IMR-90 (cell line): ENCODE results near the gene DPCD. TPM values are rescaled to one million over a fixed set of nuclear protein-coding genes. Genes with fewer than 3 reads are reported as not detected.

ENCODE experiments used
- ATAC-seq: fragments of 200-7000 bp; cut with Tn5 transposase; 2 replicates; pipeline ENCODE4 v1.9.1; 2020; ENCODE audit warnings: low read depth, mild to moderate bottlenecking, moderate library complexity
- BruUV-seq: library from RNA; stranded (reverse); fragments of 400-500 nt; replicated peaks from 2 replicates; lab custom pipeline; 2021; lab: Mats Ljungman, UMichigan
- CTCF ChIA-PET: fragments of 300-600 bp; formaldehyde crosslinking; extraction: SDS; loops from one replicate; lab custom pipeline; 2021; ENCODE audit warnings: antibody characterized with exemption; lab: Yijun Ruan, JAX
- POLR2A ChIA-PET: fragments of 300-600 bp; sonication (Branson Sonifier 250); formaldehyde crosslinking; loops from one replicate; lab custom pipeline; 2022; ENCODE audit warnings: antibody characterized with exemption; ENCODE audit not compliant: unreplicated experiment; lab: Charles Lee
- DNase-seq: peaks from one replicate; pipeline ENCODE4 v3.0.0; 2013
- H2AFZ ChIP-seq: replicated peaks from 2 replicates; pipeline ENCODE3; 2013; ENCODE audit warnings: low read length, mild to moderate bottlenecking; ENCODE audit not compliant: poor library complexity
- H2AK5ac ChIP-seq: 2 replicates; pipeline ENCODE4 v1.6.1; 2013; ENCODE audit warnings: low read depth, low read length, inconsistent platforms
- H2AK9ac ChIP-seq: replicated peaks from 2 replicates; pipeline ENCODE3; 2013; ENCODE audit warnings: mild to moderate bottlenecking, low read depth, low read length, moderate library complexity; ENCODE audit not compliant: poor library complexity
- H2BK120ac ChIP-seq: 2 replicates; pipeline ENCODE4 v1.6.1; 2013; ENCODE audit warnings: low read depth, low read length, inconsistent platforms
- H2BK15ac ChIP-seq: 3 replicates; pipeline ENCODE4 v1.6.1; 2013; ENCODE audit warnings: low read depth, low read length, inconsistent platforms
- H2BK20ac ChIP-seq: 2 replicates; pipeline ENCODE4 v1.6.1; 2013; ENCODE audit warnings: low read depth, mild to moderate bottlenecking, inconsistent platforms, low read length, moderate library complexity
- H2BK5ac ChIP-seq: 2 replicates; pipeline ENCODE4 v1.6.1; 2013; ENCODE audit warnings: mild to moderate bottlenecking, low read depth, low read length, inconsistent platforms; ENCODE audit not compliant: poor library complexity, severe bottlenecking
- H3K14ac ChIP-seq: replicated peaks from 2 replicates; pipeline ENCODE4 v1.6.1; 2013; ENCODE audit warnings: low read depth, low read length, inconsistent platforms
- H3K18ac ChIP-seq: 2 replicates; pipeline ENCODE4 v1.6.1; 2013; ENCODE audit warnings: low read depth, low read length, control low read depth
- H3K23ac ChIP-seq: 2 replicates; pipeline ENCODE4 v1.6.1; 2013; ENCODE audit warnings: low read depth, low read length, inconsistent platforms
- H3K27ac ChIP-seq: 2 replicates; pipeline ENCODE4 v1.5.1; 2013; ENCODE audit warnings: mild to moderate bottlenecking, control low read depth, low read length; ENCODE audit not compliant: insufficient read depth
- H3K27me3 ChIP-seq: 2 replicates; pipeline ENCODE4 v1.6.1; 2013; ENCODE audit warnings: low read length; ENCODE audit not compliant: control insufficient read depth, insufficient read depth
- H3K36me3 ChIP-seq: 2 replicates; pipeline ENCODE4 v1.6.1; 2013; ENCODE audit warnings: low read length, mixed read lengths; ENCODE audit not compliant: control insufficient read depth, insufficient read depth
- H3K4ac ChIP-seq: 2 replicates; pipeline ENCODE4 v1.6.1; 2013; ENCODE audit warnings: low read depth, low read length, inconsistent platforms
- H3K4me1 ChIP-seq: 2 replicates; pipeline ENCODE4 v1.6.1; 2013; ENCODE audit warnings: low read length, mixed read lengths; ENCODE audit not compliant: control insufficient read depth, insufficient read depth
- H3K4me2 ChIP-seq: 2 replicates; pipeline ENCODE4 v1.6.1; 2013; ENCODE audit warnings: low read depth, mild to moderate bottlenecking, control low read depth, low read length, moderate library complexity
- H3K4me3 ChIP-seq: 2 replicates; pipeline ENCODE4 v1.5.1; 2013; ENCODE audit warnings: low read depth, mild to moderate bottlenecking, control low read depth, low read length, moderate library complexity; ENCODE audit not compliant: insufficient read depth
- H3K56ac ChIP-seq: 2 replicates; pipeline ENCODE4 v1.6.1; 2013; ENCODE audit warnings: low read length, inconsistent platforms; ENCODE audit not compliant: insufficient read depth; ENCODE audit errors: extremely low read depth
- H3K79me1 ChIP-seq, 2 experiments: 2 replicates each; pipeline ENCODE4 v1.6.1; 2013; ENCODE audit warnings: low read length in 2 of 2, inconsistent platforms in 1 of 2, low read depth in 1 of 2
- H3K9ac ChIP-seq: 2 replicates; pipeline ENCODE4 v1.6.1; 2013; ENCODE audit warnings: low read depth, low read length, control low read depth
- H3K9me1 ChIP-seq: 2 replicates; pipeline ENCODE4 v1.6.1; 2013; ENCODE audit warnings: low read length, inconsistent platforms; ENCODE audit not compliant: insufficient read depth
- H3K9me3 ChIP-seq: 2 replicates; pipeline ENCODE4 v1.6.1; 2013; ENCODE audit warnings: low read length; ENCODE audit not compliant: control insufficient read depth, insufficient read depth
- H4K20me1 ChIP-seq: 2 replicates; pipeline ENCODE4 v1.6.1; 2013; ENCODE audit warnings: low read length, inconsistent platforms; ENCODE audit not compliant: insufficient read depth
- H4K5ac ChIP-seq: 2 replicates; pipeline ENCODE4 v1.6.1; 2013; ENCODE audit warnings: mild to moderate bottlenecking, low read depth, low read length, control low read depth
- H4K8ac ChIP-seq, 2 experiments: 2 replicates each; pipeline ENCODE4 v1.6.1; 2013; ENCODE audit warnings: low read depth in 2 of 2, low read length in 2 of 2, control low read depth in 1 of 2, inconsistent platforms in 1 of 2
- H4K91ac ChIP-seq: 2 replicates; pipeline ENCODE4 v1.6.1; 2013; ENCODE audit warnings: low read depth, low read length, inconsistent platforms; ENCODE audit not compliant: insufficient read depth
- BHLHE40 ChIP-seq: fragments of 150-350 bp; IDR thresholded peaks from 2 replicates; pipeline ENCODE4 v1.6.1; 2016; ENCODE audit warnings: mild to moderate bottlenecking, low read depth, low read length
- CEBPB ChIP-seq: IDR thresholded peaks from 2 replicates; pipeline ENCODE4 v1.6.1; 2012; ENCODE audit warnings: low read depth, low read length, improper control_type of control experiment
- CHD1 ChIP-seq: IDR thresholded peaks from 2 replicates; pipeline ENCODE4 v1.6.1; 2012; ENCODE audit warnings: low read depth, low read length, improper control_type of control experiment
- CTCF ChIP-seq: conservative IDR thresholded peaks from 2 replicates; pipeline ENCODE4 v1.5.1; 2012; ENCODE audit warnings: mild to moderate bottlenecking, low read depth, low read length, improper control_type of control experiment
- FOS ChIP-seq: fragments of 150-350 bp; IDR thresholded peaks from 2 replicates; pipeline ENCODE4 v1.6.1; 2016; ENCODE audit warnings: low read depth, low read length
- MAFK ChIP-seq: IDR thresholded peaks from 2 replicates; pipeline ENCODE4 v1.6.1; 2012; ENCODE audit warnings: low read depth, low read length, improper control_type of control experiment
- MAZ ChIP-seq: IDR thresholded peaks from 2 replicates; pipeline ENCODE4 v1.6.1; 2012; ENCODE audit warnings: low read depth, mild to moderate bottlenecking, low read length, improper control_type of control experiment, moderate library complexity, borderline replicate concordance
- MXI1 ChIP-seq: IDR thresholded peaks from 2 replicates; pipeline ENCODE4 v1.6.1; 2012; ENCODE audit warnings: low read depth, mild to moderate bottlenecking, low read length, moderate library complexity, borderline replicate concordance
- NFE2L2 ChIP-seq: fragments of 150-350 bp; IDR thresholded peaks from 2 replicates; pipeline ENCODE4 v1.6.1; 2016; ENCODE audit warnings: low read depth, mild to moderate bottlenecking, low read length
- POLR2A ChIP-seq: IDR thresholded peaks from 2 replicates; pipeline ENCODE4 v1.6.1; 2012; ENCODE audit warnings: mild to moderate bottlenecking, low read depth, low read length
- RAD21 ChIP-seq: IDR thresholded peaks from 2 replicates; pipeline ENCODE4 v1.6.1; 2012; ENCODE audit warnings: low read length, improper control_type of control experiment
- RCOR1 ChIP-seq: IDR thresholded peaks from 2 replicates; pipeline ENCODE4 v1.6.1; 2012; ENCODE audit warnings: mild to moderate bottlenecking, low read length, improper control_type of control experiment; ENCODE audit not compliant: insufficient replicate concordance
- RFX5 ChIP-seq: IDR thresholded peaks from 2 replicates; pipeline ENCODE4 v1.8.0; 2012; ENCODE audit warnings: low read depth, mild to moderate bottlenecking, low read length, moderate library complexity
- SMC3 ChIP-seq: fragments of 150-350 bp; IDR thresholded peaks from 2 replicates; pipeline ENCODE4 v1.6.1; 2016; ENCODE audit warnings: low read depth, mild to moderate bottlenecking, antibody characterized with exemption, low read length, moderate library complexity
- WGBS, 2 experiments: methylation state at CpG; one replicate each; pipeline versions ENCODE4 v1.1.5 to v1.1.7; 2013; ENCODE audit warnings: missing lambda C conversion rate in 2 of 2; ENCODE audit not compliant: insufficient read length in 1 of 2; ENCODE audit errors: extremely low coverage in 2 of 2; 5-methylcytosine and 5-hydroxymethylcytosine counted together
- dilution Hi-C: fragments of 300-500 bp; cut with HindIII; formaldehyde crosslinking; loops from one replicate; pipeline ENCODE4 v1.14.3; 2018; ENCODE audit warnings: low sequenced_read_pairs; ENCODE audit not compliant: unreplicated experiment
- in situ Hi-C: fragments of 300-500 bp; cut with MboI; formaldehyde crosslinking; loops from 3 replicates; pipeline ENCODE4 v1.14.3; 2019; ENCODE audit warnings: low sequenced_read_pairs, inconsistent platforms, mixed read lengths
- intact Hi-C: fragments of 100-400 bp; cut with micrococcal nuclease; formaldehyde crosslinking; loops from 2 replicates; pipeline ENCODE4 v1.10.0; 2022
- polyA plus RNA-seq, 3 experiments: library from polyadenylated mRNA; depleted of rRNA; stranded (reverse); fragments of >200 nt; gene quantifications; 2 replicates each; pipeline ENCODE4 v1.2.3, GENCODE V29; 2012; ENCODE audit warnings: low replicate concordance in 1 of 3
- total RNA-seq: library from RNA; depleted of rRNA; stranded (reverse); fragments of >200 nt; gene quantifications from 2 replicates; pipeline ENCODE4 v1.2.3, GENCODE V29; 2012
- TF ChIP-seq, protein P1 (sequence below): fragments of 150-350 bp; IDR thresholded peaks from 2 replicates; pipeline ENCODE4 v1.6.1; 2016; ENCODE audit warnings: low read depth, mild to moderate bottlenecking, low read length, moderate library complexity, borderline replicate concordance
- TF ChIP-seq, protein P2 (sequence below): fragments of 150-350 bp; IDR thresholded peaks from 2 replicates; pipeline ENCODE4 v1.6.1; 2017; ENCODE audit warnings: mild to moderate bottlenecking, antibody characterized with exemption, low read length, low read depth

The DPCD gene
- total and polyA plus RNA-seq, 2 of the 4 experiments (the other 2 are of a cell fraction) = 59.1 to 73.7 TPM

GRCh38 chr10:101644002-101644401 lies 55.9 kb downstream of the DPCD start:
- no peak overlapping the region for H4K91ac ChIP-seq
- peaks cover 9% of the 10 kb centered on the region; the same call in 1 of the 2 replicates for H3K9me1 ChIP-seq
- no peaks in the 10 kb centered on the region for H3K79me1 ChIP-seq
- ATAC-seq (no peak), DNase-seq (no peak)
- no TSS peak for BruUV-seq
- H3K27me3 ChIP-seq = no peaks in the 10 kb centered on the region
- POLR2A ChIA-PET = no interaction called here
- no peak overlapping the region for H3K27ac ChIP-seq
- CTCF ChIA-PET = no interaction called here
- no peak overlapping the region for H3K9ac ChIP-seq
- H3K18ac ChIP-seq = no peak overlapping the region
- no peaks in the 10 kb centered on the region; the same call in 1 of the 2 replicates for H4K20me1 ChIP-seq
- H2BK120ac ChIP-seq = no peak overlapping the region
- H3K4me2 ChIP-seq = no peak overlapping the region
- H3K4ac ChIP-seq = no peak overlapping the region
- H4K5ac ChIP-seq = no peak overlapping the region
- no peak overlapping the region for H3K14ac ChIP-seq
- H2BK15ac ChIP-seq = no peak overlapping the region
- H2BK5ac ChIP-seq = no peak overlapping the region
- in situ Hi-C loops (no loop called here), dilution Hi-C loops (no loop called here), intact Hi-C loops (no loop called here)
- no peaks in the 10 kb centered on the region for H3K4me1 ChIP-seq
- H2AK5ac ChIP-seq = no peak overlapping the region
- peaks cover 8% of the 10 kb centered on the region; the same call in 1 of the 2 replicates for H3K36me3 ChIP-seq
- no peak overlapping the region for H2BK20ac ChIP-seq
- no peak overlapping the region for H2AFZ ChIP-seq
- WGBS, 2 experiments = 67% methylated on average over 1 of the region's 3 CpGs; no CpG with 5 or more reads in 1 of the 2 experiments
- H3K9me3 ChIP-seq = no peaks in the 10 kb centered on the region
- H2AK9ac ChIP-seq = no peak overlapping the region
- no peak overlapping the region for H4K8ac ChIP-seq
- no peak overlapping the region for H3K23ac ChIP-seq
- H3K4me3 ChIP-seq = no peak overlapping the region
- H3K56ac ChIP-seq = no peak overlapping the region
- TF ChIP-seq RAD21 (no peak), CTCF (no peak), SMC3 (no peak), BHLHE40 (no peak), NFE2L2 (no peak), MXI1 (no peak), CHD1 (no peak), RFX5 (no peak), RCOR1 (no peak), POLR2A (no peak), CEBPB (no peak), MAFK (no peak), MAZ (no peak), FOS (no peak)
- TF ChIP-seq, protein P1, sequence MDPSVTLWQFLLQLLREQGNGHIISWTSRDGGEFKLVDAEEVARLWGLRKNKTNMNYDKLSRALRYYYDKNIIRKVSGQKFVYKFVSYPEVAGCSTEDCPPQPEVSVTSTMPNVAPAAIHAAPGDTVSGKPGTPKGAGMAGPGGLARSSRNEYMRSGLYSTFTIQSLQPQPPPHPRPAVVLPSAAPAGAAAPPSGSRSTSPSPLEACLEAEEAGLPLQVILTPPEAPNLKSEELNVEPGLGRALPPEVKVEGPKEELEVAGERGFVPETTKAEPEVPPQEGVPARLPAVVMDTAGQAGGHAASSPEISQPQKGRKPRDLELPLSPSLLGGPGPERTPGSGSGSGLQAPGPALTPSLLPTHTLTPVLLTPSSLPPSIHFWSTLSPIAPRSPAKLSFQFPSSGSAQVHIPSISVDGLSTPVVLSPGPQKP = no peak
- TF ChIP-seq, protein P2, sequence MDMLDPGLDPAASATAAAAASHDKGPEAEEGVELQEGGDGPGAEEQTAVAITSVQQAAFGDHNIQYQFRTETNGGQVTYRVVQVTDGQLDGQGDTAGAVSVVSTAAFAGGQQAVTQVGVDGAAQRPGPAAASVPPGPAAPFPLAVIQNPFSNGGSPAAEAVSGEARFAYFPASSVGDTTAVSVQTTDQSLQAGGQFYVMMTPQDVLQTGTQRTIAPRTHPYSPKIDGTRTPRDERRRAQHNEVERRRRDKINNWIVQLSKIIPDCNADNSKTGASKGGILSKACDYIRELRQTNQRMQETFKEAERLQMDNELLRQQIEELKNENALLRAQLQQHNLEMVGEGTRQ = no peak
